Loucy (cell line): ENCODE data around the gene ARF1.
A peak's percentile ranks its signal among the peaks of the same experiment; 100 is the strongest.

Source experiments
- H2AFZ ChIP-seq: fragments of 200-600 bp; sonication (generic); 2 replicates; pipeline ENCODE4 v1.6.0; 2016; ENCODE audit warnings: antibody characterized with exemption, mild to moderate bottlenecking, low read length, moderate library complexity
- H3F3A ChIP-seq: fragments of 200-600 bp; 2 replicates; pipeline ENCODE4 v1.6.0; 2016; ENCODE audit warnings: antibody characterized with exemption, low read depth, mild to moderate bottlenecking
- H3K27me3 ChIP-seq: fragments of 200-600 bp; sonication (generic); 2 replicates; pipeline ENCODE4 v1.6.1; 2014; ENCODE audit warnings: low read length, mild to moderate bottlenecking; ENCODE audit not compliant: insufficient read depth, poor library complexity, severe bottlenecking
- H3K36me3 ChIP-seq: fragments of 200-600 bp; sonication (generic); 2 replicates; pipeline ENCODE4 v1.6.1; 2016; ENCODE audit warnings: low read length; ENCODE audit not compliant: insufficient read depth
- H3K4me1 ChIP-seq: fragments of 200-600 bp; sonication (generic); 2 replicates; pipeline ENCODE4 v1.5.1; 2014; ENCODE audit warnings: low read length, mild to moderate bottlenecking; ENCODE audit not compliant: insufficient read depth, poor library complexity, severe bottlenecking
- H3K4me2 ChIP-seq: fragments of 200-600 bp; sonication (generic); 2 replicates; pipeline ENCODE4 v1.6.0; 2014; ENCODE audit warnings: antibody characterized with exemption, low read length, low read depth, mild to moderate bottlenecking; ENCODE audit not compliant: poor library complexity, severe bottlenecking
- H3K4me3 ChIP-seq: fragments of 200-600 bp; sonication (generic); 2 replicates; pipeline ENCODE4 v1.5.1; 2014; ENCODE audit warnings: low read length, mild to moderate bottlenecking, mixed read lengths; ENCODE audit not compliant: poor library complexity, severe bottlenecking
- H3K79me2 ChIP-seq: fragments of 200-600 bp; sonication (generic); 2 replicates; pipeline ENCODE4 v1.6.1; 2014; ENCODE audit warnings: low read length; ENCODE audit not compliant: insufficient read depth
- H3K9ac ChIP-seq: fragments of 200-600 bp; sonication (generic); 2 replicates; pipeline ENCODE4 v1.6.0; 2014; ENCODE audit warnings: mild to moderate bottlenecking, low read depth, low read length, moderate library complexity; ENCODE audit not compliant: poor library complexity, severe bottlenecking
- H3K9me2 ChIP-seq: fragments of 200-600 bp; sonication (generic); replicated peaks from 2 replicates; pipeline ENCODE4 v1.6.1; 2016; ENCODE audit warnings: low read depth, low read length, mixed read lengths
- H3K9me3 ChIP-seq: fragments of 200-600 bp; sonication (generic); 2 replicates; pipeline ENCODE4 v1.6.1; 2014; ENCODE audit warnings: mild to moderate bottlenecking, antibody characterized with exemption, low read length, low read depth; ENCODE audit not compliant: insufficient read depth
- H4K20me1 ChIP-seq: fragments of 200-600 bp; sonication (generic); 2 replicates; pipeline ENCODE4 v1.6.0; 2014; ENCODE audit warnings: antibody characterized with exemption, low read length, mild to moderate bottlenecking; ENCODE audit not compliant: insufficient read depth, poor library complexity, severe bottlenecking
- CTCF ChIP-seq: fragments of 200-600 bp; sonication (generic); conservative IDR thresholded peaks from 2 replicates; pipeline ENCODE4 v1.5.1; 2014; ENCODE audit warnings: mild to moderate bottlenecking, antibody characterized with exemption, low read length
- EZH2phosphoT487 ChIP-seq: fragments of 200-600 bp; IDR thresholded peaks from 2 replicates; pipeline ENCODE4 v1.6.1; 2018; ENCODE audit warnings: antibody characterized with exemption, mild to moderate bottlenecking, moderate library complexity, borderline replicate concordance

The ARF1 gene

GRCh38 chr1:228101994-228102790 lies 19.7 kb downstream of the ARF1 start:
- Histone ChIP-seq H4K20me1 (peaks cover 49% of the 10 kb centered on the region), H3K9me3 (no peaks in the 10 kb centered on the region), H3K9ac (peak overlapping the region; percentile 80), H3K79me2 (peaks cover 57% of the 10 kb centered on the region), H3K4me3 (peak overlapping the region; percentile 89), H3K9me2 (no peaks in the 10 kb centered on the region), H2AFZ (no peak overlapping the region), H3K36me3 (peaks cover 38% of the 10 kb centered on the region; the same call in 1 of the 2 replicates), H3K4me2 (peak overlapping the region; percentile 65), H3F3A (no peaks in the 10 kb centered on the region), H3K27me3 (no peaks in the 10 kb centered on the region), H3K4me1 (peaks cover 7% of the 10 kb centered on the region)
- TF ChIP-seq EZH2phosphoT487 (no peak), CTCF (0 out of 2 replicates have a peak, but pooled peaks have one; percentile 9)

- Histone ChIP-seq H3K4me3 (peak within 1 kb of the TSS; percentile 89), H3K36me3 (peaks cover 30% of the 10 kb centered on the region; the same call in 1 of the 2 replicates), H3K27me3 (no peaks in the 10 kb centered on the region), H3K9me3 (no peaks in the 10 kb centered on the region), H3K4me1 (peaks cover 8% of the 10 kb centered on the region), H3K9me2 (no peaks in the 10 kb centered on the region), H3K4me2 (peak within 1 kb of the TSS; percentile 81), H2AFZ (peak within 1 kb of the TSS; percentile 89), H3K79me2 (peaks cover 57% of the 10 kb centered on the region), H3K9ac (peak within 1 kb of the TSS; percentile 80), H4K20me1 (peaks cover 41% of the 10 kb centered on the region), H3F3A (no peaks in the 10 kb centered on the region)
- TF ChIP-seq EZH2phosphoT487 = no peak
- no peak for TF ChIP-seq CTCF
These were observed 20.5 kb downstream of the ARF1 start, which contains the start of gene C1orf35 for GRCh38 chr1:228102791-228103620. Gene C1orf35 (minus strand): TSS chr1:228103325. CDS start chr1:228103227, 98 bp downstream.

- Histone ChIP-seq H2AFZ (no peak overlapping the region), H3K4me2 (peak overlapping the region; percentile 81), H3K9me3 (no peaks in the 10 kb centered on the region), H3F3A (no peaks in the 10 kb centered on the region), H4K20me1 (peaks cover 29% of the 10 kb centered on the region), H3K36me3 (peaks cover 13% of the 10 kb centered on the region; the same call in 1 of the 2 replicates), H3K4me3 (no peak overlapping the region), H3K9me2 (no peaks in the 10 kb centered on the region), H3K4me1 (peaks cover 16% of the 10 kb centered on the region), H3K9ac (peak overlapping the region; percentile 80), H3K27me3 (no peaks in the 10 kb centered on the region), H3K79me2 (peaks cover 58% of the 10 kb centered on the region)
- no peak for TF ChIP-seq EZH2phosphoT487
- TF ChIP-seq CTCF = no peak
These were observed 22.2 kb downstream of the ARF1 start for GRCh38 chr1:228104526-228105269.
